Measurements from ENCODE around the gene GRB10.

The GRB10 gene

GRCh38 chr7:50782375-50783208 is at the start of gene GRB10:
GRB10 (minus strand) TSS chr7:50782896; CDS start chr7:50732322, 50,574 bp downstream.
- DNase-seq: no peak

- DNase-seq: no peak
Measured at GRCh38 chr7:50828801-50829200, 46.1 kb upstream of the GRB10 start.

GRCh38 chr7:50828116-50828515 is 45.4 kb upstream of the GRB10 start:
- DNase-seq: no peak

GRCh38 chr7:50827281-50827680 is 44.6 kb upstream of the GRB10 start:
- no peak for DNase-seq

GRCh38 chr7:50826371-50827172 is 43.9 kb upstream of the GRB10 start:
- DNase-seq: peak; percentile 48

GRCh38 chr7:50825465-50825864 is 42.8 kb upstream of the GRB10 start:
- no peak for DNase-seq

GRCh38 chr7:50824882-50825281 is 42.2 kb upstream of the GRB10 start:
- DNase-seq: no peak

- DNase-seq: no peak
Measured at GRCh38 chr7:50822706-50823105, 40.0 kb upstream of the GRB10 start.

GRCh38 chr7:50822110-50822509 is 39.4 kb upstream of the GRB10 start:
- no peak for DNase-seq

- no peak for DNase-seq
Measured at GRCh38 chr7:50821457-50822008, 38.8 kb upstream of the GRB10 start.

- no peak for DNase-seq
Measured at GRCh38 chr7:50818324-50818723, 35.6 kb upstream of the GRB10 start.

- no peak for DNase-seq
Measured at GRCh38 chr7:50817561-50817960, 34.9 kb upstream of the GRB10 start.

GRCh38 chr7:50815138-50815537 is 32.4 kb upstream of the GRB10 start:
- no peak for DNase-seq

GRCh38 chr7:50814166-50814565 is 31.5 kb upstream of the GRB10 start:
- DNase-seq: no peak

- DNase-seq: no peak
Measured at GRCh38 chr7:50812841-50813475, 30.3 kb upstream of the GRB10 start.

GRCh38 chr7:50812094-50812493 is 29.4 kb upstream of the GRB10 start:
- no peak for DNase-seq

- no peak for DNase-seq
Measured at GRCh38 chr7:50808282-50808888, 25.7 kb upstream of the GRB10 start.

- no peak for DNase-seq
Measured at GRCh38 chr7:50807026-50807730, 24.5 kb upstream of the GRB10 start.

GRCh38 chr7:50806143-50806542 is 23.4 kb upstream of the GRB10 start:
- DNase-seq: no peak

- DNase-seq: no peak
Measured at GRCh38 chr7:50805447-50806125, 22.9 kb upstream of the GRB10 start.

All from amniotic stem cell (primary cell).